ENCODE data around the gene COMMD10.

GRCh38 chr5:116288524-116288923, 203.7 kb downstream of the COMMD10 start:
- TF ChIP-seq CTCF (IDR thresholded peaks at IDR 0.05) (no peak), POLR2A (IDR thresholded peaks at IDR 0.05) (no peak), POLR2AphosphoS5 (IDR thresholded peaks at IDR 0.05) (no peak), EP300 (IDR thresholded peaks at IDR 0.05; ENCODE audit: low read depth) (no peak)

Measured in transverse colon (tissue), 4 donors.